Stimulated activated CD8-positive, alpha-beta memory T cell treated with anti-CD3 and anti-CD28 coated beads, Interleukin-7, amount 100 ng/mL, for 24 hours (primary cell): ENCODE results near the gene MANEAL.

ENCODE experiments used
- DNase-seq: peaks from one replicate; pipeline ENCODE4 v3.0.0-alpha.2; 2020; ENCODE audit warnings: low read depth

Gene MANEAL

DNA sequence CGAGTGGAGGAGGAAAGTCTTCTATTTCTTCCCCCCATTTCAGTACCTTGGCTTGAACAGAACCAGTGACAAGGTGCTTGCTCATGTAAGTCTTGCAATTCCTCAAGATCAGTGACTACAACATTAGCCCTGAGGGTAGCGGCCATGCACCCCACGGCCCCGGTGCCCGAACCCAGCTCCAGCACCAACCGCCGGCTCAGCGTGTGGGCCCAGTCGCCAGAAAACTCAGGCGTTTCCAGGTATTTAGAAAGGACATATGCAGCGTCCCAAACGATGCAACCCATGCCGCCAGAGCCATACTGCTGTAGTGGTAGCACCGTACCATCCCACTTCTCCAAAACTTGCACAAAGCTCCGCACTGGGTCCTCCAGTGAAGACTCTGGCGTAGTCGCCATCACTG is 11.2 kb upstream of the MANEAL start:
- no peak for DNase-seq

DNA sequence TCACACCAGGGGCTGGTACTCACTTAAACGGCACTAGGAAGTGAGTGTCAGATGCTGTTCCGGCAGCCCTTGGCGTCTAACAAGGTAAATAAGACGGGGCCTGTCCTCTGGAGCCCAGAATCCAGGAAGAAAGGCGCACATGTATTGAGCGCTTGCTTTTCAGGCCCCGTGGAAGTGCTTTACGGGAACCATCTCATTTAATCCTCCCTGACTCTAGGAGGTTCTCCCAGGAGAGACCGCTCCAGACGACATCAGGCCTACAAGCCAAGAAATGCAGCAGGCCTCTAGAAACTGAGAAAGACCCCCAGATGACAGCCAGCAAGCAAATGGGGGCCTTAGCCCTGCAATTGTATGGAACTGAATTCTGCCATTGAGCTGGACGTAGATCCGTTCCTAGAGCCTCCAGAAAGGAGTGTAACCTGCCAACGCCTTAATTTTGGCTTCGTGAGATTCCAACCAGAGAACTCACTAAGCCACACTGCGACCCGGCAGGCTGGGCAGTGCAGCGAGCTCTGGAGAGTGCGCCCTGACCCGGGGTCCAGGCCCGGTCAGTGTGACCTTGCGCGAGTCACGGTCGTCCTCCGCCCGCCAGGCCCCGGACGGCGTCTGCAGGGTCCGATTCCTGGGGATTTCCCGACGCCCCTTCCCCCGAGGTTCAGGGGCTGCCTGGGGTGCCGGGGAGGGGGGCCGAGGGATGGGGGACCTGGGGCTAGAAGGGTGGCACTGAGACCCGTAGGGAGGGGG is 532 bp upstream of the MANEAL start:
- no peak for DNase-seq

DNA sequence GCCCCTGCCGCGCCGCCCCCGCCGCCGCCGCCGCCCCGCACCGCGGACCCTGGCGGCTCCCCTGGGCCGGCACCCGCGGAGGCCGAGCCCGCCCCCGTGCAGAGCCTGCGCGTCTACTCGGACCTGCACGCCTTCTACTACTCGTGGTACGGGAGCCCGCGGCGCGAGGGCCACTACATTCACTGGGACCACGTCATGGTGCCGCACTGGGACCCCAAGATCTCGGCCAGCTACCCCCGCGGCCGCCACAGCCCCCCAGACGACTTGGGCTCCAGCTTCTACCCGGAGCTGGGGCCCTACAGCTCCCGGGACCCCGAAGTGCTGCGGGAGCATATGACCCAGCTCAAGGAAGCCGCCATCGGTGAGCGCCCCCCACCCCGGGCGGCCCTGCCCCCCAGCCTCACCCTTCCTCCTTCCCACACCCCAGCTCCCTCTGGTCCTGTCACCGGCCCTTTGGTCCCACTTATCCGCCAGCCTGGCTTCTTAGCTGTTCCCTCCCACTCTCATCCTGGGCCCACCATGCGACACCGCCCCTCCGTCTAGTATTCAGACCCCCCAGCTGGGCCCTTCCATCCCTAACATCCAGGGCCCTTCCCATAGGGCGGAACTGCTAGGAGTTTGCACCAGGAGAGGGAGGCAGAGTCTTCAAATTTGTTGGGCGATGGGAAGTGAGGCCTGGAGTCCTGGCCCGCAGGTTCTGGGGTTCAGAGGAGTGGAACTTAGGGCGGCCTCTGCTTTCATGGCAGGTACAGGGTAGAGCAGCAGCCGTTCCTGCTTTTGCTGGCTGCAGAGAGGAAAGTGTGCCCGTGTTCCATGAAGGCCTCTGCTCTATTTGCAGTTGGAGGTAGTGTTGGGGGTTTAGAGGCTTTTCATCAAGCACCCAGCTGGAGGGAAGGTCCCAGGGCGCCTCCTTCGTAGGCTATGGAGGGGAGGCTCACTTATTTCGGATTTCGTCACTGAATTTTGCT is 1.0 kb downstream of the MANEAL start:
- DNase-seq: no peak

DNA sequence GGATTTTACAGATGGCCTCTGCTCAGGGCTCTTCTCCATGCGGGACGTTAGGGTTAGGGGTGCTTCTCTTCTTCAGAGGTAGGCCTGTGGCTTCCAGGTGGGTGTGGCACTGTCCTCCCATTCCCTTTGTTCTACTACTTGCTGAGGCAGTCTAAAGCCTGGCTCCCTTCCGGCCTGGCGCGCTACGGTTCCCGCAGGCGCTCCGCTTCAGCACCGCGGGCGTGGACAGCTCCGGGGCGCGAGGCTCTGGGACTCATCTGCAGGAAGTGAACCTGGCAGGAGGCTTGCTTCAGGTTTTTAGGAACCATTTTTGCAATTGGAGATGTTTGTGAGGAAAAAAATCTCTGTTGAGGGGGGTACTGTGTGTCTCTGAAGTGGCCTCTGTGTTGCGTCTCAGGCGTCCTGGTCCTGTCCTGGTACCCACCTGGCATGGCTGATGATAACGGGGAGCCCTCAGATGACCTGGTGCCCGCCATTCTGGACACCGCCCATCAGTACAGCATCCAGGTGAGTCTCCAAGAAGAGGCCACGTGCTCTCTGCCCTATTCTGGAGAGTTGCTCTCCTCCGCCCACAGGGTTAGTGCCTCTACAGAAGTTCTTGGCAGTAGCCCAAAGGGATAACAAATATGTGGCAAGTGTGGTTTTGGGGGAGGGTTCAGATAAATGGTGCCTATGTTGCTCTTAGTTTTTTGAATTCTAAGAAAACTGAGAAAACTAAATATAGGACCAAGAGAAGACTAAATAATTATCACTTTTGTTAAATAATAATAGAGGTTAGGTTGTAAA is 1.9 kb downstream of the MANEAL start:
- no peak for DNase-seq

DNA sequence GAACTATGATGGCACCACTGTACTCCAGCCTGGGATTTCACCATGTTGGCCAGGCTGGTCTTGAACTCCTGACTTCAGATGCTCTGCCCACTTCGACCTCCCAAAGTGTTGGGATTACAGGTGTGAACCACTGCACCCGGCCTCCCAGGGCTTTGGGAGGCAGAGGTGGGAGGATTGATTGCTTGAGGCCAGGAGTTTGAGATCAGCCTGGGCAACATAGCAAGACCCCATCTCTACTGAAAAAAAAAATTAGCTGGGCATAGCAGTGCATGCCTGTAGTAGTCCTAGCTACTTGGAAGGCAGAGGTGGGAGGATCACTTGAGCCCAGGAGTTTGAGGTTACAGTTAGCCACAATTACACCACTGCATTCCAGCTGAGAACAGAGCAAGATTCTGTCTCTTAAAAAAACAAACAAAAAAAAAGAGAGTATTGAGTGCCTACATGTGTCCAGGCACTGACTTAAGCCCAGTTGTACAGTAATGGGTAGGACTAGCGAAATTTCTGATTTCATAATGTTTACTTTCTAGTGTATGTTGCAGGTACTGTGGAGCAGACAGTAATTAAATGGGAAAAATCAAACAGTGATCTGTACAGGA is 4.2 kb downstream of the MANEAL start:
- DNase-seq: no peak

DNA sequence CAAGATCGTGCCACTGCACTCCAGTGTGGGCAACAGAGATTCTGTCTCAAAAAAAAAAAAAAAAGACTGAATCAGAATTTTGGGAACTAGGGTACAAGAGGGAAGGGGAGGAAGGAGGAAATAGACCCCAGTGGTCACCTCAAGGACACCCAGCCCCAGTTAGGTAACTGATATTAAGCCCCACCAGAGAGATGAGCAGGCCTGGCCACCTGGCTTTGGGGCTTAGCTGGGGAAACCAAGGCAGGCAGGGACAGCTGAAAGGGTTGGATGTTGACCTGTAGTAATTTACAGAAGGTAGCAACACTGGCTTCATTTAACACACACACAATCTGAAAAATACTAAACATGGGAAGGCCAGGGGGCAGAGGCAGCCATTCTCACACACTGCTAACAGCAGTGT is 8.8 kb downstream of the MANEAL start:
- no peak for DNase-seq

DNA sequence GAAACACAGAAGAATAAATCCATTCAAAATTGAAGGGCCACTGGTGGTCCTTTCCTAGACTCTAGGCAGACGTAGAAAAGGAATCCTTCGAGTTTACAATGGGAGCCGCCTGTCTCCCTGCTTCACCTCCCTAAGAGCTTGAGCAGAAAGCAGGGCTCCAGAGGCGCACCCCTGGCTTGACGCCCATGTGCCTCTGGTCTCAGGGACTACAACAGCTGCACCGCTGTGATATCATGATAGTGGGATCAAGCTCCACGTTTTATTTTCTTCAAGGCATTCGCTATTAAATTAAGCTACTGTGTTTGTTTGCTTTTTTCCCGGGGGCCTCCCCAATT is 13.5 kb downstream of the MANEAL start:
- DNase-seq: no peak

DNA sequence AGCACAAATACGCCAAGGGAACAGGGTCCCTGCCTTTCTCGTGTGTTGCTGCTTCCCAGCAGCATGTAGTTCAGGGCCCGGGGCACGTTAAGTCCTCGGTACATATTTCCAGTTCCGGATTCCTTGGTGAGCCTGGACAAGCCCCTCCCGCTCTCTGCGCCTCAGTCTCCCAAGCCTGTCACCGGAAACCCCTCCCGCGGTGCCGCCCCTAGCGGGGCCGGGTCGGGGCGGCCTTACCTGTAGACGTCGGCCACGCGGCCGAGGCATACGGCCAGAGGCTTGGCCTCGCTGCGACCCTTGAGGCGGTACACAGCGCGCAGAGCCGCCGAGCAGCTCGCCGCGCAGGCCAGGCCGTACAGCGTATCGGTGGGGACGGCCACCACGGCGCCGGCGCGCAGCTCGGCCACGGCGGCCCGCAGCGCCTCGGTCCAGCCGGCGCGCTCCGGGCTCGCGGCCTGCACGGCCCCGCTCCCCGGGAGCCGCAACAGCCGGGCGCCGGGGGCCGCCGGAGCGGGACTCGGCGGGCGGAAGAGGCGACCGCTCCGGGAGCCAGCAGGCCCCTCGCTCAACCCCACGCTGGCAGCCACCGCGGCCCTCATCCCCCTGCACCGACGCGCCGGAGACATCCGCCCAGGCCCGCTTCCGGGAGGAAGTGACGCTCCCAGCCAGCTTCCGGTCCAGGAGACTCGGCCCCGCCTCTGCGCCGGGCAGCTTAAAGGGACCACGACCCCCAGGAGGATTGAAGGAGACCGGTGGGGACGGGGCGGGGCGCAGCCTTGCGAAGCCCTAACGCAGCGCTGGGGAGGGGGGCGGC is 14.1 kb downstream of the MANEAL start, which contains the start of the genes C1orf122 and YRDC:
Gene C1orf122 (plus strand): TSS at position 236 of the 814 bp plus-strand sequence. CDS start 615 bp downstream, outside the sequence.
Gene YRDC (minus strand): TSS at position 654 of the 814 bp plus-strand sequence. CDS start 28 bp downstream, at position 626.
- peak; percentile 90 for DNase-seq

DNA sequence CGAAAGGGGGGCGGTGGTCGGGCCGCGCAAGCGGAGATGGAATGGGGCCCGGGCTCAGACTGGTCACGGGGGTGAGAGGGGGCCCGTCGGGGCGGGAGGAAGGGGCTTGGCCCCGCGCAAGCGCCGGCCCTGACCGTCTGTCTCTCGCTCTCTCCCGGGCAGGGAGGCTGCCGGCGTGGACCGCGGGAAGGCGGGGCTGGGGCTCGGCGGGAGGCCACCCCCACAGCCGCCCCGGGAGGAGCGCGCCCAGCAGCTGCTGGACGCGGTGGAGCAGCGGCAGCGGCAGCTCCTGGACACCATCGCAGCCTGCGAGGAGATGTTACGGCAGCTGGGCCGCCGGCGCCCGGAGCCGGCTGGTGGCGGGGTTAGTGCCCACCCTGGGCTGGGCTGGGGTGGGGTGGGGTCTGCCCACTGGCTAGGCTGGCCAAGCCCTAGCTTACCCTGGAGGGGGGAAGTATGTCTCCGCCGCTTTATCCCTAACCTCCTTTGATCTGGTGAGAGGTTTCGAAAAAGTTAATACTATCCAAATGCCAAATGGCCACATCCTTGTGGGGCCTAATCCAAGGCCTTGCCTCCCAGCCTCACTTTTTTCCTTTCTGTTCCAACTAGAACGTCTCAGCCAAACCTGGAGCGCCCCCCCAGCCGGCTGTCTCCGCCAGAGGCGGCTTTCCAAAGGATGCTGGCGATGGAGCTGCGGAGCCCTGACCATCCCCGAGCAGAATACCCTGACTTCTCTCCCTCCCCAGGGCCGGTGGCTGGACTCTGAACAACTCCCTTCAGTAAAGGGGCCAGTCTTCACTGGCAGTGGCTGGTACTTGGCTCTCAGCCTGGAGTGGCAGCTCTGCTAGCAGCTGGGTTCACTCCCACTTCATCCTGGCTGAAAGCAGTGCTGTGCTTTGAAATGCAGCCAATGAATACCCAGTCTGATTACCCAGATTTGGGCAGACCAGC is 15.0 kb downstream of the MANEAL start:
- DNase-seq: no peak

DNA sequence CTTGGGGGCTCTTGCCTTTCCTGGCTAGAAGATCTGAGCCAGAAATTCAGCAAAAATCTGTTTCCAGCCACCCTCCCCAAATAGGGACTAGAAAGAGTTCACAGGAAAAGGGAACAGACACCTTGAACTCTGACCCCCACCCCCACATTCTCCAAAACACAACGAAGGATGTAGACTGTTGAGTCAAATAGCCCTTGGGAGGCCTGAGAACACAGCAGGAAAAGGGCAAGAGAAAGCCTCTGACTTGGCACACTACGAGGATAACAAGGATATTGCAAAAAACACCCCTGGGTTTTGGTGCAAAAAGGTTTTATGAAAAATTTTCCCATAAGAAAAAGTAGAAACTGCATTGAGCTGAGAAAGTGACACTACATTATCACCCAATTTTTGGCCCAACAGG is 16.3 kb downstream of the MANEAL start:
- DNase-seq: no peak

DNA sequence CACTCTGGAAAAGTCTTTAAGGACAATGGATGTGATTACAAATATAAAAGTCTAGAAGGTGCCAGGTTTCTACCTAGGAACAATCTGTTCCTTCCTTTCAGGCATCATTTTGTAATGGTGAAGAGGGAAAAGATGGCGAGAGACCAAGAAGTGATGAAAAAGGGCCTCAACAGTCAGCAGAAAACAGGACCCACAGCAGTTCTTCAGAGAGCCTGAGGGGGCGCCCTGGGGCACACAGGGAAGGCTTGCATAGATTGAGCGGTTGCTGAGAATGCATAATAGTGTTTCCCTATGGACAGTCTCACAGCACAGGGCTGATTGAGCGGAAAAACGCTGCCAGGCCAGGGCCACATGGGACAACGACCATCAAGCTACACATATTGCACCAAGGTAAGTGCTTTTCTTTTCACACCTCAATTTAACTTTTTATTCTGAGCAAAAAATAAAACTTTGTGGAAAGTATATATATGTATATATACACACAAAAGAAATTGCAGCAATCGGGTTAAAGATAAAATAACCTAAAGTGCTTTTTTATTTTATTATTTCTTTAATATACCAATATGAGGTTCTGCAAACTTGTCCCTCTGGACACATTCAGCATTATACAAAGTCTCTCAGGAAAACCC is 17.5 kb downstream of the MANEAL start:
- no peak for DNase-seq

DNA sequence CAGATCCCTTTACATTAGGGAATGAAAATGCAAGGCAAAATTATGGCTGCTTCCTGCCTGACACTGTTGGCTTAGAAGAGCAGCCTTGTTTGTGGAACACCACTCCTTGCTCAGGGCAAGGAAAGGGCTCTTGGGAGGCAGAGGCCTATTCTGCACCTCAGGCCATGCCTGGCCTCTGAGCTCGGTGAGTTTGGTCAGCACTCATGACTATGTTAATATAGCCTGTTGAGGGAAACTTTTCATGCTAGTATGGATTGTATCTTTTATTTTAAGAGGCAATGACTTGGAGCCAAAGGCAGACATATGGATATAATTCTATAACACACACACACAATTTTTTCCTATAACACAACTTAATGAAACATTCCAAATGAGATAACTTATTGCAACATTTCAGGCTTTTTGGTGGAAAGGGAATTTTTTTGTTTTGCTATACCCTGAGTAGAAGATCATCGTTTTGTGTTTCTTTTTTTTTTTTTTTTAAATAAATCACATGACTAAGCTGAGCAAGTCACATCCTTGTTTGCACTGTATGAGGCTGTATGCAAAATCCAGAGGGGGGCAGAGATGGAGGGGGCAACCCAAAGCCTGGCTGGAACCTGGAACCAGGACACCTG is 20.0 kb downstream of the MANEAL start:
- DNase-seq: no peak

DNA sequence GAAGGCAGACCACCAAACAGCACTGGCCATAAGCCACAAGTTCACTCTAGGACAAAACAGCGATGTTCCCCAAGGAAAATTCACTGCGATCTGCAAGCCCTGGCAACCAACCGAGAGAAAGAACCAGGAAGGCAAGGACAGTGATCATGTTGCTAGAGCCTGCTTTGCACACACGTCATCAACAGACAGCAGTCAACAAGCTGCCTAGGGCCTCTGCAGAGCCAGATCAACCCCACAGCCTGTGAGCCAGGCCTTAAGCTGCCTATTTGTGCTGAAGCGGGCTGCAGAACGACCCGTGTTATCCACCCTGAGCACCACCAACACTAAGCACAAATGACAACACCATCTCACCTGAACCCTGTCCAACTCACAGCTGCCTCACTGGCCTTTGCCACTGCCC is 20.6 kb downstream of the MANEAL start:
- no peak for DNase-seq

DNA sequence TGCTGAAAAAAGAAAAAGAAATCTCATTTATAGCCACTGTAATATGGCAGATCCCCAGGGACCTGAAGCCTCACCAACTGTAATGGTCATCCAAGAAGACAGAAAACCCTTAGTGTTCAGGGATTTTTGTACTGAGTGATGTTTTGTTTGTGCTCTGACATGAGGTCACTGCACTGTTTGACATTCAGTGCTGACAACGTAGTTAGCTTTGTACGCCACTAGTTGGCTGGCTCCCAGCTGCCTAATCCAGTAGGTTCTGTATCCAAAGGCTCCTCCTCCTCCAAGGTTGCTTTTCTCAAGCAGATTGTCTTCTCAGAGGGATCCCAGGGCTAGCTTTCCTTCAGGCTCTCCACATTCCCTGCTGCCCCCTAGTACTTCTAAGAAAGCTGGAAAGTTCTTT is 23.8 kb downstream of the MANEAL start:
- no peak for DNase-seq

DNA sequence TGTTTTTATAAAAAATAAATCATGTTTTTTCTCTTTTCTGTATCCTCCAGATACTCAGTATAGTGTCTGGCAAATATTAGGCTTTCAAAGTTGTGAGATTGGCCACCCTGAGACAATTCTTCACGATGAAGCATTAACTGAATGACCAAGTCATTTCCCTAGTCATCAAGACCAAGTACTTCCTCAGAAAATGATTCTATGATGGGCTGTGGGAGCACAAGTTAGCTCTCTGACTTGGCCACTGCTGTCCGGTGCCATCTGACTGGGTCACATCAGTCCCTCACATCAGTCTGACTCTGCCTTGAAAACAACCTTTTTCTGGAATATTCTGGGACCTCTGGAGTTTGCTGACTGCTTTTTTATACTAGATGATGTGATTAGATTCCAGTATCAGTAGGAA is 27.8 kb downstream of the MANEAL start:
- no peak for DNase-seq

DNA sequence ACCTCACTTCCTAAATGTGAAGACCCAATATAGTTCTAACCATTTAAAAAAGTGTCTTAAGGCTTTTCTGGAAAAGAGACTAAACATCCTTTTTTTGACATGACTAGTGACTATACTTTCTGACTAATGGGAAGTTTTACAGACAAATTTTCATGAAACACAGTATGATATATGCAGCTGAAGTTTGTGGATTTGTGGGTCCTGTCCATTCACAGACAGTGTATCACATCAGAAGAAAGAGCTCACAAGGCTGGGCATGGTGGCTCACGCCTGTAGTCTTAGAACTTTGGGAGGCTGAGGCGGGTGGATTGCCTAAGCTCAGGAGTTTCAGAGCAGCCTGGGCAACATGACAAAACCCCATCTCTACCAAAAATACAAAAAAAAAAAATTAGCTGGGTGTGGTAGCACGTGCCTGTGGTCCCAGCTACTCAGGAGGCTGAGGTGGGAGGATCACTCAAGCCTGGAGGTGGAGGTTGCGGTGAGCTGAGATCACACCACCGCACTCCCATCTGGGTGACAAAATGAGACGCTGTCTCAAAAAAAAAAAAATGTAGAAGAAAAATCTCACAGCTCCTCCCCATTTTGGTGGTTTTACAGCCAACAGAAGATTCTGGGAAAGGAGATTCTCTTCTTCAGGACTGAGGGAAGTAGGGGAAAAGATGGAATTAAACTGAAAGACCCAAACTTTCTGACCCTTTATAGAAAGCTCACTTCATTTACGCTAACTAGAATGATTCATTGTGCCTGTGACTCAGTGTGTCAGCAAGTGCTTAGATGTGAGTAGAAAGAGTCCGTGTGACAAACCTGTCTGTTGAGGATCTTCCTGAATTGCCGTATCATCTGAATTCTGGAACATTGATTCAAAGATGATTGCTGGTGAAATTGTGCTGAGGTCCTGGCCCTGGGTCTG is 29.5 kb downstream of the MANEAL start:
- no peak for DNase-seq

DNA sequence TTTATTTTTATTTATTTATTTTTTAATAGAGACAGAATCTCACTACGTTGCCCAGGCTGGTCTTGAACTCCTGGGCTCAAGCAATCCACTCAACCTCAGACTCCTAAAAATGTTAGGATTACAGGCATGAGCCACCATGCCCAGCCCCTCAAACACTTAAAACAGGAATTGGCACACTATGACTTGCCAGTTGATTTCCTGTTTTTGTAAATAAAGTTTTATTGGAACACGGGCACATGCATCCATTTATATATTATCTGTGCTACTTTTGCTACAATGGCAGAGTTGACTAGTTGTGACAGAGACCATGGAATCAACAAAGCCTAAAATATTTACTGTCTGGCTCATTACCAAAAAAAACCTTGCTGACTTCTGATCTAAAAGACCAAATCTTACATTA is 30.4 kb downstream of the MANEAL start:
- DNase-seq: no peak

DNA sequence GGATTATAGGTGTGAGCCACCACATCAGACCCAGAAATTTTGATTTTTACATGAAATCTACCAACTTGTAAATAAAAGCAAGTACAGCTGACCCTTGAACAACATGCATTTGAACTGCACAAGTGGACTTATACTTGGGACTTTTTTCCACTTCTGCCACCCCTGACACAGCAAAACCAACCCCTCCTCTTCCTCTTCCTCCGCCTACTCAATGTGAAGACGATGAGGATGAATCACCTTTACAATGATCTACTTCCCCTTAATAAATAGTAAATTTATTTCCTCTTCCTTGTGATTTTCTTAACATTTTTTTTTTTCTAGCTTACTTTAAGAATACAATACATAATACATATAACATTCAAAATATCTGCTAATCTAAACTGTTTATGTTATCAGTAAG is 31.9 kb downstream of the MANEAL start:
- DNase-seq: no peak
